Subcutaneous adipose tissue (tissue), 4 donors: Measurements from ENCODE around the gene MAGEC3. TPM values are rescaled to one million over a fixed set of nuclear protein-coding genes. Genes with fewer than 3 reads are reported as not detected.

Source experiments
- CTCF ChIP-seq: fragments of 450-650 bp; IDR thresholded peaks from one replicate; pipeline ENCODE4 v1.5.1; 2016; ENCODE audit warnings: low read depth, mild to moderate bottlenecking, control low read depth, antibody characterized with exemption, moderate library complexity
- total RNA-seq, 4 donors: library from RNA; depleted of rRNA; stranded (reverse); fragments of >200 nt; gene quantifications; one replicate each; pipeline ENCODE4 v1.1.0, GENCODE V29; 2016

Gene MAGEC3
- total RNA-seq, 4 donors from 2014 or later = not detected

- TF ChIP-seq CTCF = no peak
These were observed 19.4 kb downstream of the MAGEC3 start for GRCh38 chrX:141857479-141857878.

- TF ChIP-seq CTCF = no peak
These were observed 41.5 kb downstream of the MAGEC3 start for GRCh38 chrX:141879616-141880015.

- no peak for TF ChIP-seq CTCF
These were observed 56.6 kb downstream of the MAGEC3 start for GRCh38 chrX:141894733-141895132.

GRCh38 chrX:141897690-141898089, 59.6 kb downstream of the MAGEC3 start:
- no peak for TF ChIP-seq CTCF

GRCh38 chrX:141902366-141902765, 64.2 kb downstream of the MAGEC3 start:
- no peak for TF ChIP-seq CTCF

GRCh38 chrX:141903400-141904155, 65.5 kb downstream of the MAGEC3 start, which contains the start of gene MAGEC1:
TSS of gene MAGEC1 (plus strand) at chrX:141903894. CDS start at chrX:141905073, 1,179 bp downstream.
- TF ChIP-seq CTCF = no peak

GRCh38 chrX:141904262-141904661, 66.1 kb downstream of the MAGEC3 start:
- TF ChIP-seq CTCF = no peak
